SK-N-MC (cell line): ENCODE results near the gene EXO1.

Experiments used
- FOXP2 ChIP-seq: optimal IDR thresholded peaks from 2 replicates; pipeline ENCODE3; 2011; ENCODE audit warnings: mild to moderate bottlenecking, moderate library complexity; ENCODE audit not compliant: insufficient read depth; ENCODE audit errors: extremely low read length, control extremely low read depth
- POLR2AphosphoS5 ChIP-seq: IDR thresholded peaks from 2 replicates; pipeline ENCODE4 v1.6.1; 2012; ENCODE audit warnings: mild to moderate bottlenecking, low read depth, low read length, borderline replicate concordance

GRCh38 chr1:241924080-241924808 lies 76.2 kb downstream of the EXO1 start:
- TF ChIP-seq POLR2AphosphoS5 (no peak), FOXP2 (no peak)
